GM23248 (cell line): ENCODE data around the gene RBM4B. TPM values are rescaled to one million over a fixed set of nuclear protein-coding genes. Genes with fewer than 3 reads are reported as not detected.

ENCODE experiments used
- DNase-seq: peaks from one replicate; pipeline ENCODE4 v3.0.0-alpha.2; 2015
- H2AFZ ChIP-seq: fragments of 200-600 bp; sonication (generic); 2 replicates; pipeline ENCODE4 v1.6.1; 2016; ENCODE audit warnings: antibody characterized with exemption
- H3F3A ChIP-seq: fragments of 200-600 bp; sonication (generic); 2 replicates; pipeline ENCODE4 v1.6.1; 2016; ENCODE audit warnings: mild to moderate bottlenecking, antibody characterized with exemption, mixed run types; ENCODE audit not compliant: insufficient read depth
- H3K27ac ChIP-seq: fragments of 200-600 bp; sonication (generic); 2 replicates; pipeline ENCODE4 v1.5.1; 2016; ENCODE audit warnings: mild to moderate bottlenecking
- H3K27me3 ChIP-seq: fragments of 200-600 bp; sonication (generic); replicated peaks from 2 replicates; pipeline ENCODE4 v1.6.1; 2016; ENCODE audit warnings: mild to moderate bottlenecking; ENCODE audit not compliant: insufficient read depth
- H3K36me3 ChIP-seq: fragments of 200-600 bp; sonication (generic); 2 replicates; pipeline ENCODE4 v1.6.1; 2016; ENCODE audit warnings: low read depth, mild to moderate bottlenecking
- H3K4me1 ChIP-seq: fragments of 200-600 bp; sonication (generic); 2 replicates; pipeline ENCODE4 v1.6.1; 2016; ENCODE audit warnings: mild to moderate bottlenecking; ENCODE audit not compliant: insufficient read depth
- H3K4me2 ChIP-seq: fragments of 200-600 bp; sonication (generic); one replicate; pipeline ENCODE4 v1.6.1; 2016; ENCODE audit warnings: mild to moderate bottlenecking; ENCODE audit not compliant: unreplicated experiment
- H3K4me3 ChIP-seq: fragments of 200-600 bp; sonication (generic); 2 replicates; pipeline ENCODE4 v1.5.1; 2016; ENCODE audit warnings: mild to moderate bottlenecking
- H3K79me2 ChIP-seq: fragments of 200-600 bp; sonication (generic); 2 replicates; pipeline ENCODE4 v1.6.1; 2016; ENCODE audit warnings: mild to moderate bottlenecking; ENCODE audit not compliant: insufficient read depth
- H3K9ac ChIP-seq: fragments of 200-600 bp; sonication (generic); 2 replicates; pipeline ENCODE4 v1.6.1; 2016; ENCODE audit warnings: mild to moderate bottlenecking
- H3K9me2 ChIP-seq: fragments of 200-600 bp; sonication (generic); 2 replicates; pipeline ENCODE4 v1.6.1; 2016; ENCODE audit warnings: mixed run types, mild to moderate bottlenecking, moderate library complexity; ENCODE audit not compliant: insufficient read depth
- H3K9me3 ChIP-seq: fragments of 200-600 bp; sonication (generic); one replicate; pipeline ENCODE4 v1.6.1; 2017; ENCODE audit warnings: low read depth
- H4K20me1 ChIP-seq: fragments of 200-600 bp; sonication (generic); 2 replicates; pipeline ENCODE4 v1.6.0; 2016; ENCODE audit not compliant: insufficient read depth
- EZH2 ChIP-seq: fragments of 200-600 bp; sonication (generic); IDR thresholded peaks from 2 replicates; pipeline ENCODE4 v1.6.1; 2018; ENCODE audit warnings: antibody characterized with exemption, mild to moderate bottlenecking; ENCODE audit not compliant: insufficient read depth, poor library complexity, severe bottlenecking
- EZH2phosphoT487 ChIP-seq: fragments of 200-600 bp; sonication (generic); IDR thresholded peaks from 2 replicates; pipeline ENCODE4 v1.6.1; 2018; ENCODE audit warnings: antibody characterized with exemption, moderate library complexity, mild to moderate bottlenecking, low read depth; ENCODE audit not compliant: insufficient read depth
- WGBS, 2 experiments: methylation state at CpG; one replicate each; pipeline ENCODE4 v1.1.6; 2015 to 2017; ENCODE audit warnings: low lambda C conversion rate in 2 of 2, low coverage in 1 of 2; ENCODE audit errors: missing lambda C conversion rate in 2 of 2; 5-methylcytosine and 5-hydroxymethylcytosine counted together
- in situ Hi-C: fragments of 300-500 bp; cut with MboI; formaldehyde crosslinking; loops from 2 replicates; pipeline ENCODE4 v1.15.0; 2020
- polyA plus RNA-seq: library from polyadenylated mRNA; unstranded; fragments of >200 nt; fragmentation: Nextera tagmentation; extraction: Ambion mirVana; gene quantifications from 2 replicates; pipeline ENCODE4 v1.2.1, GENCODE V29; 2016
- total RNA-seq: library from RNA; depleted of rRNA; stranded (reverse); fragments of >200 nt; shearing (Covaris generic); gene quantifications from 2 replicates; pipeline ENCODE4 v1.2.3, GENCODE V29; 2014

RBM4B gene
- total and polyA plus RNA-seq, 2 experiments from 2014 or later = 18.5 to 23.4 TPM

- H2AFZ ChIP-seq = no peak overlapping the region
- H3K27me3 ChIP-seq = no peaks in the 10 kb centered on the region
- H4K20me1 ChIP-seq = no peaks in the 10 kb centered on the region
- no peak overlapping the region for H3K4me3 ChIP-seq
- no peaks in the 10 kb centered on the region for H3F3A ChIP-seq
- 86 to 87% methylated on average over 29 to 30 of the region's 33 CpGs for WGBS, 2 experiments
- no peak for DNase-seq
- H3K9ac ChIP-seq = no peak overlapping the region
- H3K9me3 ChIP-seq = no peaks in the 10 kb centered on the region
- H3K9me2 ChIP-seq = no peaks in the 10 kb centered on the region
- H3K36me3 ChIP-seq = no peaks in the 10 kb centered on the region
- H3K79me2 ChIP-seq = no peaks in the 10 kb centered on the region
- H3K27ac ChIP-seq = no peak overlapping the region
- H3K4me1 ChIP-seq = no peaks in the 10 kb centered on the region
- no peak for TF ChIP-seq EZH2phosphoT487
- TF ChIP-seq EZH2 = no peak
- H3K4me2 ChIP-seq = no peak overlapping the region
- in situ Hi-C loops = no loop called here
Measured at GRCh38 chr11:66686801-66687750, 9.4 kb upstream of the RBM4B start.

- Histone ChIP-seq H3K36me3 (no peaks in the 10 kb centered on the region), H3K9me2 (no peaks in the 10 kb centered on the region), H2AFZ (no peak overlapping the region), H3K9ac (no peak overlapping the region), H3K27me3 (no peaks in the 10 kb centered on the region), H4K20me1 (no peaks in the 10 kb centered on the region), H3K27ac (no peak overlapping the region), H3K79me2 (no peaks in the 10 kb centered on the region), H3K4me3 (no peak overlapping the region), H3K4me2 (no peak overlapping the region), H3K9me3 (no peaks in the 10 kb centered on the region), H3K4me1 (no peaks in the 10 kb centered on the region), H3F3A (no peaks in the 10 kb centered on the region)
- WGBS, 2 experiments = 90 to 92% methylated on average over 15 of the region's 15 CpGs
- TF ChIP-seq EZH2phosphoT487 (no peak), EZH2 (no peak)
- in situ Hi-C loops = no loop called here
- no peak for DNase-seq
Measured at GRCh38 chr11:66686100-66686785, 8.6 kb upstream of the RBM4B start.

- Histone ChIP-seq H2AFZ (no peak overlapping the region), H3K4me2 (no peak overlapping the region), H3K9me2 (no peaks in the 10 kb centered on the region), H3K9me3 (no peaks in the 10 kb centered on the region), H3K4me3 (no peak overlapping the region), H3K9ac (no peak overlapping the region), H3K36me3 (no peaks in the 10 kb centered on the region), H3K27ac (no peak overlapping the region), H3K79me2 (no peaks in the 10 kb centered on the region), H4K20me1 (no peaks in the 10 kb centered on the region), H3K27me3 (no peaks in the 10 kb centered on the region), H3K4me1 (no peaks in the 10 kb centered on the region), H3F3A (no peaks in the 10 kb centered on the region)
- no peak for TF ChIP-seq EZH2
- no peak for TF ChIP-seq EZH2phosphoT487
- DNase-seq = no peak
- in situ Hi-C loops = no loop called here
- 75% methylated on average over 24 to 27 of the region's 27 CpGs for WGBS, 2 experiments
Measured at GRCh38 chr11:66685276-66686099, 7.8 kb upstream of the RBM4B start.

- in situ Hi-C loops = no loop called here
- no peaks in the 10 kb centered on the region for H3K27me3 ChIP-seq
- no peaks in the 10 kb centered on the region for H3F3A ChIP-seq
- H4K20me1 ChIP-seq = no peaks in the 10 kb centered on the region
- 98 to 100% methylated on average over 2 of the region's 2 CpGs for whole genome bisulfite sequencing, 2 experiments
- H2AFZ ChIP-seq = no peak overlapping the region
- no peak for TF ChIP-seq EZH2
- no peak for TF ChIP-seq EZH2phosphoT487
- no peaks in the 10 kb centered on the region for H3K9me3 ChIP-seq
- H3K27ac ChIP-seq = no peak overlapping the region
- no peak overlapping the region for H3K4me2 ChIP-seq
- H3K79me2 ChIP-seq = no peaks in the 10 kb centered on the region
- H3K4me1 ChIP-seq = no peaks in the 10 kb centered on the region
- H3K4me3 ChIP-seq = no peak overlapping the region
- no peaks in the 10 kb centered on the region for H3K9me2 ChIP-seq
- DNase-seq = no peak
- H3K9ac ChIP-seq = no peak overlapping the region
- H3K36me3 ChIP-seq = no peaks in the 10 kb centered on the region
Measured at GRCh38 chr11:66684635-66685034, 6.9 kb upstream of the RBM4B start.
